Calu3 (cell line): ENCODE data around the gene RPGRIP1L. TPM values are rescaled to one million over a fixed set of nuclear protein-coding genes. Genes with fewer than 3 reads are reported as not detected.
"Not testable (repeated sequence)": the region's sequence is repeated elsewhere in the genome, so short reads cannot be mapped to it uniquely, and the experiment has no call there.

ENCODE experiments used
- BruUV-seq: library from RNA; stranded (reverse); fragments of 400-500 nt; replicated peaks from 2 replicates; lab custom pipeline; 2021; lab: Mats Ljungman, UMichigan
- CTCF ChIA-PET: fragments of 300-600 bp; sonication (Branson Sonifier 250); formaldehyde crosslinking; loops from one replicate; lab custom pipeline; 2022; ENCODE audit warnings: antibody characterized with exemption; lab: Charles Lee
- DNase-seq: peaks from one replicate; pipeline ENCODE4 v3.0.0; 2022
- H3K27ac Mint-ChIP-seq: one replicate; pipeline ENCODE4 v1.8.0; 2022; ENCODE audit warnings: mixed read lengths; ENCODE audit not compliant: unreplicated experiment
- H3K27me3 Mint-ChIP-seq: one replicate; pipeline ENCODE4 v1.8.0; 2022; ENCODE audit warnings: mixed read lengths; ENCODE audit not compliant: unreplicated experiment
- H3K36me3 Mint-ChIP-seq: one replicate; pipeline ENCODE4 v1.8.0; 2022; ENCODE audit warnings: mild to moderate bottlenecking, moderate library complexity, mixed read lengths; ENCODE audit not compliant: insufficient read depth, unreplicated experiment
- H3K4me1 Mint-ChIP-seq: one replicate; pipeline ENCODE4 v1.8.0; 2022; ENCODE audit warnings: mild to moderate bottlenecking, low read depth, mixed read lengths; ENCODE audit not compliant: unreplicated experiment
- H3K4me3 Mint-ChIP-seq: one replicate; pipeline ENCODE4 v1.8.0; 2022; ENCODE audit warnings: mild to moderate bottlenecking, low read depth, moderate library complexity, mixed read lengths; ENCODE audit not compliant: unreplicated experiment
- H3K9me3 Mint-ChIP-seq: one replicate; pipeline ENCODE4 v1.8.0; 2022; ENCODE audit warnings: low read depth, mixed read lengths; ENCODE audit not compliant: unreplicated experiment
- CTCF ChIP-seq: fragments of 200-600 bp; IDR thresholded peaks from one replicate; pipeline ENCODE4 v1.8.0; 2022; ENCODE audit warnings: antibody characterized with exemption; ENCODE audit not compliant: unreplicated experiment
- intact Hi-C: fragments of 100-400 bp; cut with micrococcal nuclease; formaldehyde crosslinking; loops from one replicate; pipeline ENCODE4 v1.10.0; 2022; ENCODE audit not compliant: unreplicated experiment
- total RNA-seq: library from RNA; stranded (reverse); gene quantifications from 2 replicates; pipeline ENCODE4 v1.2.3, GENCODE V29; 2022

RPGRIP1L gene
- total RNA-seq, 1 experiment from 2014 or later, result 16.6 TPM

GRCh38 chr16:53692146-53692545, 11.5 kb downstream of the RPGRIP1L start:
- no peaks in the 10 kb centered on the region for H3K9me3 Mint-ChIP-seq
- no peaks in the 10 kb centered on the region for H3K4me1 Mint-ChIP-seq
- no peak for TF ChIP-seq CTCF
- no peak for DNase-seq
- H3K27me3 Mint-ChIP-seq, result no peaks in the 10 kb centered on the region
- no peak overlapping the region for H3K4me3 Mint-ChIP-seq
- H3K27ac Mint-ChIP-seq, result no peak overlapping the region
- intact Hi-C loops, result no loop called here
- no peaks in the 10 kb centered on the region for H3K36me3 Mint-ChIP-seq
- CTCF ChIA-PET, result interaction anchor here (0.6 to 1.2 kb wide), 2 partner anchors 82 to 188 kb away, joined by 3 to 5 read pairs; no protein-coding TSS in a partner anchor
- no TSS peak for BruUV-seq

GRCh38 chr16:53690771-53691170, 12.9 kb downstream of the RPGRIP1L start:
- H3K9me3 Mint-ChIP-seq, result no peaks in the 10 kb centered on the region
- TF ChIP-seq CTCF, result no peak
- H3K4me1 Mint-ChIP-seq, result no peaks in the 10 kb centered on the region
- no peaks in the 10 kb centered on the region for H3K36me3 Mint-ChIP-seq
- intact Hi-C loops, result no loop called here
- CTCF ChIA-PET, result interaction anchor here (1.2 kb wide), 1 partner anchor 83 kb away, joined by 5 read pairs; no protein-coding TSS in a partner anchor
- H3K27me3 Mint-ChIP-seq, result no peaks in the 10 kb centered on the region
- H3K4me3 Mint-ChIP-seq, result no peak overlapping the region
- DNase-seq, result no peak
- BruUV-seq, result no TSS peak
- no peak overlapping the region for H3K27ac Mint-ChIP-seq

GRCh38 chr16:53689636-53690035, 14.0 kb downstream of the RPGRIP1L start:
- no peaks in the 10 kb centered on the region for H3K9me3 Mint-ChIP-seq
- intact Hi-C loops, result no loop called here

GRCh38 chr16:53686710-53687109, 16.9 kb downstream of the RPGRIP1L start:
- CTCF ChIA-PET, result interaction anchor here (0.5 kb wide), 1 partner anchor 245 kb away, joined by 5 read pairs; no protein-coding TSS in a partner anchor
- no peaks in the 10 kb centered on the region for H3K27me3 Mint-ChIP-seq
- no peak overlapping the region for H3K4me3 Mint-ChIP-seq
- H3K36me3 Mint-ChIP-seq, result no peaks in the 10 kb centered on the region
- H3K27ac Mint-ChIP-seq, result no peak overlapping the region
- TF ChIP-seq CTCF, result no peak
- intact Hi-C loops, result no loop called here
- no peak for DNase-seq
- no TSS peak for BruUV-seq
- no peaks in the 10 kb centered on the region for H3K9me3 Mint-ChIP-seq
- no peaks in the 10 kb centered on the region for H3K4me1 Mint-ChIP-seq

More at GRCh38 chr16:53689636-53690035, 14.0 kb downstream of the RPGRIP1L start:
- DNase-seq, result no peak
- CTCF ChIA-PET, result no interaction called here
- Mint-ChIP-seq H3K4me1 (no peaks in the 10 kb centered on the region), H3K36me3 (no peaks in the 10 kb centered on the region), H3K4me3 (no peak overlapping the region), H3K27ac (peak overlapping the region; percentile 30), H3K27me3 (no peaks in the 10 kb centered on the region)
- no peak for TF ChIP-seq CTCF
- BruUV-seq, result no TSS peak

- H3K27ac Mint-ChIP-seq, H3K36me3 Mint-ChIP-seq, CTCF ChIA-PET, H3K4me1 Mint-ChIP-seq, BruUV-seq, DNase-seq, H3K9me3 Mint-ChIP-seq, intact Hi-C loops, H3K27me3 Mint-ChIP-seq, H3K4me3 Mint-ChIP-seq: not testable (repeated sequence)
Measured at GRCh38 chr16:53685334-53685733, 18.3 kb downstream of the RPGRIP1L start.
